Muscle of back (tissue), 11 donors: ENCODE measurements around the gene FAM107A. TPM values are rescaled to one million over a fixed set of nuclear protein-coding genes. Genes with fewer than 3 reads are reported as not detected.

Experiments
- DNase-seq, 3 donors: peaks; one replicate each; pipeline versions ENCODE4 v3.0.0 to v3.0.0-alpha.2; 2013
- polyA plus RNA-seq, 10 donors: library from polyadenylated mRNA; unstranded; fragments of 120-200 nt; gene quantifications; one replicate each; pipeline ENCODE4 v1.2.1, GENCODE V29; 2013; ENCODE audit not compliant: insufficient read length in 10 of 10

FAM107A gene
- polyA plus RNA-seq, 10 donors, result 1.0 to 2.6 (median 1.2) TPM

DNA sequence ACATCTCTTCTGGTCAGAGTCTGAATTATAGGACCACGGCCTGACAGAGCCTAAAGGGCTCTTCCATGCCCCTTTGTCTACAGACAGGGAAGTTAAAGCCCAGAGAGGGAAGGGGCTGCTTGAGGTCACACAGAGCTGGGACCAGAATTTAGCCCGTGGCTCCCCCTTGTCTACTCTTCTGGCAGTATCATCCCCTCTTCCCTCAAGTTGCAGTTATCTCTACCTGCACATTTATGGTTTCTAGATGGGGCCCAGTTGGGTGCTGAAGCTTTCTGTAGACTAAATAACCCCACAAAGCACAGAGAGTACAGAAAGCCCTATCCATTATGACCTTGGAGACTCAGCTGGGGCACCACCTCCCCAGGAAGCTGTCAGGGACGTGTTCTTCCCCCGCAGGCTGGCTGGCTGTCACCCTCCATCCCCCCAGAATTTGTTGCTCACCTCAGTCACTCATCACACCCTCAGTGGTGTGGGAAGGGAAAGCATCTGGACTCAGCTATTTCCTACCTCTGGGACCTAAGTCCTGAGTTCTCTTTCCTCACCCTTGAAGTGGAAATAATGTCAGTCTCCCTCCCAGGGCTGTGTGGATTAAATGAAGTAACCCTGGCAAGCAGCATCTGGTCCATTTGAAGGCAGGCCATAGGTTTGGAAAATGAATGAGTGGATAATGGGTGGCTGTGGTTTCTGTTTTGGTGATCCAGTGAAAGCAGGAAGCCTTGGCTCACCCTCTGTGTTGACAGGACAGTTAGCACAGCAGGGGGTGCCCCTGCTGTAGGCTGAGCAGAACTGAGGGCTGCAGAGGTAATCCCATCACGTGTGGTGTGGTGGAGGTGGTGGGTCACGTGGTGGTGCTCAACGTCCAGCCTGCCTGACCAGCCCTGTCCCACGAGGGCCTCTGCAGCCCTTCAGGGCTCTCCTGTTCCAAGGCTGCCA lies 56.5 kb downstream of the FAM107A start:
- no peak for DNase-seq

DNA sequence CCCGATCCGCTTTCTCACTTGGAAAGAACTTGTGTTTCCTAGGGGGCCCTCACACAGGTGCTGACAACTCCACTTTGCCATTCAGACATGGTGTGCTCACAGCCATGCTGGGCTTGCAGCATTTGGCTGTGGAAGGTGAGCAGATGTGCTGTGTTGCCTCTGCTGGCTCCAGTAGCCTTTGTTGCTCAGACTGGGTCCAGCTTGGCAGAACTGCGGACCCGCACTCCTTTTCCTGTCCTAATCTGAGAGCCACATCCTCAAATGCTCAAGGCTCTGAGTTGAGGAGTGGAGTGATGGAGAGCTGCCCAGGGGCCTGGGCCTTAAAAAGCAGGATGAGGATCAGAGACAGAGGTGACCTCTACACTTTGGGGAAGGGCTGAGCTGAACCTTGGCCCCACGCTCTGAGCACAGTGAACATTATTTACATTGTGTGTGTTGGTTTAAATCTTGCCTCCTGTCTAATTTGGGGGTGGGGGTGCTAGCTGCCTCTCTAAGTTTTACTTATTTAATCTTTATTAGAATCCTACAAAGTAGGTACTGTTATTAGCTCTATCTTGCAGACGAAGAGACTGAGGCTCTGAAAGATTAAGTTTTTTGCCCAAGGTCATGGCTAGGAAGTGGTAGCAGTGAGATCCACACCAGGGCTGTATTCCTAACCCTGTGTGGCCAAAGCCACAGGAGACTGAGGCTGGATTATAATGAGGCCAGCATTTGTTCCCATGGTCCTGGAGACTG lies 57.4 kb downstream of the FAM107A start:
- DNase-seq, result no peak

DNA sequence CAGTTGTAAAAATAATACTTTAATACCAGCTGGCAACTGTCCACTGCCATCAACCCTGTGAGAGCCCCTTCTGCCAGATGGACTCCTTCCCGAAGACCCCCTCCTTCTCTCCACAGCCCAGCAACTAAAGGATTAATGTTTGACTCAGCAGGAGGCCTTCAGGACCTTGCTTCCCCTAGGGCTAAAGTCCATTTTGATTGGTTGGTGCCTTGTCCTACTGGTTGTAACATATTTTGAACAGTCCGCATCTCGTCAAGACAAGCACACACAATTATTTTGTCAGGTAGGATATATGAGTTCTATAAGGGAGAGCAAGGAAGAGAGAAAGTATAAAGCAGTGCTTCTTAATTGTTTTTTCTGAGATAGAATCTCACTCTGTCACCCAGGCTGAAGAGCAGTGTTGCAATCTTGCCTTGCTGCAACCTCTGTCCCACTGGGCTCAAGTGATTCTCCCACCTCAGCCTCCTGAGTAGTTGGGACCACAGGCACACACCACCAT lies 58.9 kb downstream of the FAM107A start:
- DNase-seq, result no peak

DNA sequence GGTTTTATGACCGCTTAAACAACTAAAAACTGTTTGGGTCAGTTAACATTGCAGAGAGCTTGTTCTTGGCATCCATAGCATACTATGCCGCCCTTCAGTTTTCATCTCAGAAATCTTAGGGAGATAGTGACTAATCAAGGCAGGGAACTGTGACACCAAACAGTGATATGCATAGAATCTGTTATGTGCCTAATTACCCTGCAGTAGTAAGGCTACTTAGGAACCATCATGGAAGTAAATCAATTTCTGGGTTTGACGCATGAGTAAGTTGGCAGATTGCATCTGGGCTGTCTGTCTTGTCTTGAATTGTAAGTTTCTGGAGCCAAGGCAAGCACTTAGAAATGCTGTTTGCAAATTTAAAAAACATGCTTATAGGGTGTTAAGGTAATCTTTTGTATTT lies 62.8 kb downstream of the FAM107A start:
- no peak for DNase-seq

Other genes starting within 250 kb of the FAM107A start
- gene PXK, start 244.5 kb downstream of the FAM107A start, polyA plus RNA-seq, result 10 to 100 TPM; 14.2 to 29.3 (median 20.2) TPM
- gene PDHB, start 143.6 kb downstream of the FAM107A start, polyA plus RNA-seq, result 10 to 100 TPM; 71.8 to 85.7 (median 78.2) TPM
- 10 to 100 TPM in 9 of 10 donors, 1 to 10 TPM in 1; 9.5 to 15.4 (median 13.4) TPM for gene KCTD6, start 85.3 kb downstream of the FAM107A start, polyA plus RNA-seq
- gene ACOX2, start 40.2 kb downstream of the FAM107A start, polyA plus RNA-seq, result 10 to 100 TPM; 17.9 to 40.4 (median 24.2) TPM
- gene FAM3D, start 89.4 kb upstream of the FAM107A start, polyA plus RNA-seq, result 1 to 10 TPM in 2 of 10 donors, not detected in 8; 2.4 to 2.5 TPM